Stimulated activated naive CD8-positive, alpha-beta T cell treated with anti-CD3 and anti-CD28 coated beads, Interleukin-15, Interleukin-2, amounts not matched to agents 100 U/mL and 50 U/mL, for 24 hours (primary cell): ENCODE measurements around the gene EYA2.

ENCODE experiments used
- ATAC-seq: fragments of 150-1000 bp; cut with Tn5 transposase; one replicate; pipeline ENCODE4 v1.10.0; 2021
- DNase-seq: peaks from one replicate; pipeline ENCODE4 v3.0.0; 2021

EYA2 gene

DNA sequence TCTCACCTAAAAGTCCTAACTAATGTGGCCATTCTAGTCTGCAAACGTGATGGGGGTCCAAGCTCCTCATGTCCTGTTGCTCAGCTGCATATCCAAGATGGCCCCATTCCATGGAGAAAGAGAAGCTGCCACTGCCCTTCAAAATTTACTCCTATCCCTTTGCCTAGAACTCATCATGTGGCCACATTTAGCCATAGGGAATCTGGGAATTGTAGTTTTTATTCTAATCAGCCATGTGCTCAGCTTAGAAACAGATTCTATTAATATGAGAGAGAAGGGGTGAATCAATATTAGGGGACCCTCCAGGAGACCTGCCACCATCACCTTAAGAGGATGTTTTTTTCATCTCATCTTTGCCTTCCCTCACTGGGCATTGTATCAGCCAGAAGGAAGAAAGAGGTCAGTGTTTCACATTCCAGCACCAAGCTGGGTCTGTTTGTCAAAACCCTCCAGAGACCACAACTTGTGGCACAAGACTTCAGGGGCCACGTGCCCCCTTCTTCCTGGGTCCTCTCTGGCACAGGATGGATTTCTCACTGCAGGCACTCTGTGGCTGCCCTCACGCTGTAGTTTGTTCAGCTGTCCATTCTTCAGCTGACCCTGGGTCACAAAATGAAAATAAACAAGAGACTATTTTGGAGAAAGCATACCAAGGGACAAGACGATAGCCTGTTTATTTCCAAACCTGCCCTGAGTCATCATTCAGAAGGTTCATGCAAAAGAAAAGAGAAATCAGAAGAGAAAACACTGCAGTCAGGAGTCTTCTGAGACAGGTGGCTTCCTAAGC, 172.0 kb downstream of the EYA2 start:
- no peak for ATAC-seq
- no peak for DNase-seq

DNA sequence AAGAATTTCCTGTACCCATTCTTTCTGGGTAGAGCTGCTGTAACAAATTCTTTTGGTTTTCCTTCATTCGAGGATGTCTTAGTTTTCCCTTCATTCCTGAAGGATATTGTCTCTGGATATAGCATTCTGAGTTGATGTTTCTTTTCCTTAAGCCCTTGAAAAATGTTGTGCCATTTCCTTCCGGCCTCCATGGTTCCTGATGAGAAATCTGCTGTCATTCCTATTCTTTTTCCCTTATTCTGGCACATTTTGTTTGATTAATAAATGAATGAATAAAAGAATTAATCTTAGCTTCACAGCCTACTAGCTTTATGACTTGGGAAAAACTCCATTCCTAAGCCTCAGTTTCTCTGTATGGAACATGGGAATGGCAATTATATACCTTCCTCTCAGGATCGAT, 173.1 kb downstream of the EYA2 start:
- ATAC-seq (no peak), DNase-seq (no peak)

DNA sequence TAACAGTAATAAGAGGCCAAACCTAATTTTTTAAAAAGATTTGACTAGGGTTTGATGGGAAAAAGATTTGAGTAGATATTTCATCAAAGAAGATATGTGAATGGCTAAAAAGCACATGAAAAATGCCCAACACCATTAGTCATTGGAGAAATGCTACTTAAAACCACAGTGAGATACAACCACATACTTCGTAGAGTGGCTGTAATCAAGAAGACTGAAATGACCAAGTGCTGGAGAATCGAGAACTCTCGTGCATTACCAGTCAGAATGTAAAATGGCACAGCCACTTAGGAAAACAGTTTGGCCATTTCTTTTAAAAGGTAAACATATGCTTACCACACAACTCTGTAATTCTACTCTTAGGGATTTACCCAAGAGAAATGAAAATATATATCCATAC, 175.5 kb downstream of the EYA2 start:
- DNase-seq (no peak), ATAC-seq (no peak)

DNA sequence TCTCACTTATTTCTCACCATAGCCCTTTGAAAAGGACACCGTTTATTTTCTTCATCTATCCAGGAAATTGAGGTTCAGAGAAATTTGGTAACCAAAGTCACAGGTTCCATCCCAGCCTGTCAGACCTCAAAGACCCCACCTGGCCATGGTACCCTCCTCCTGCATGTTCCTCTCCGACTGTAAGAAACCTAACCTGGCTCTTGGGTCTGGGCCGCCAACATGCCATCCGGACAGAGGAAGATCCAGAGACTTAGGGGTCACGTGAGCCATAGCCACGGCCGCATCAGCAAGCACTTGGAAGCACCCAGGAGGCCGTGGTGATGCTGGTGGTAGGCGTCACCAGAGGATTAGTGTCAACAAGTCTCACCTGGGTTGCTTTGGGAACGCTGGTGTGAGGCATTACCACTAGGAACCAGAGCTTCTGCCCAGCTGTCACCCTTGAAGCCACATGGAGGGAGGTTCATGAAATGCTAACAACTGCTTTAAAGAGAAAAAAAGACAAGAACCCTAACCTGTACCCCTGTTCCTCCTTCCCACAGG, 177.1 kb downstream of the EYA2 start:
- ATAC-seq, result no peak
- no peak for DNase-seq

DNA sequence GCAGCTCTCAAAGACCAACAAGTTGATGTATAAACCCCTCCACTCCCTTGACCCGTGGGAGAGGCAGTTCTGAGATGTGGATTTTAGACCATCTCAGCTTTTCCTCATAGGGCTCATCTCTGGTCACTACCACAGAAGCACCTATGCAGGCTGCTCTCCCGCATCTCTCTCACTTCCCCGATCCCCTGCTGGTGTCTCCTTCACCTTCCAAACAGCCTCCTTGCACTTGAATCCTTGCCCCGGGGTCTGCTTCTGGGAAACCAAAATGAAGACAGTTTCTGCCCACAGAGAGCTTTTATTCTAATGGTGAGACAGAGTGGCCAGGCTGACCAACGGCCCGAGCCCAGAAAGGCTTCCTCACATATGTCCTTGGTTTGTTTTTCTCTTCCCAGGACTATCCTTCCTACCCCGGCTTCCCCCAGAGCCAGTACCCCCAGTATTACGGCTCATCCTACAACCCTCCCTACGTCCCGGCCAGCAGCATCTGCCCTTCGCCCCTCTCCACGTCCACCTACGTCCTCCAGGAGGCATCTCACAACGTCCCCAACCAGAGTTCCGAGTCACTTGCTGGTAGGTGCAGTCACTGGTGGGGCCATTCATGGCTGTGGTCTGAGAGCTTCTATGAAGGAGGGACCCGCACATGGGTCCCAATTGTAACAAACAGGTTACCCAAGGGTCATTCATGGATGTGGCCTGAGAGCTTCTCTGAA, 179.3 kb downstream of the EYA2 start:
- no peak for DNase-seq
- ATAC-seq, result no peak

DNA sequence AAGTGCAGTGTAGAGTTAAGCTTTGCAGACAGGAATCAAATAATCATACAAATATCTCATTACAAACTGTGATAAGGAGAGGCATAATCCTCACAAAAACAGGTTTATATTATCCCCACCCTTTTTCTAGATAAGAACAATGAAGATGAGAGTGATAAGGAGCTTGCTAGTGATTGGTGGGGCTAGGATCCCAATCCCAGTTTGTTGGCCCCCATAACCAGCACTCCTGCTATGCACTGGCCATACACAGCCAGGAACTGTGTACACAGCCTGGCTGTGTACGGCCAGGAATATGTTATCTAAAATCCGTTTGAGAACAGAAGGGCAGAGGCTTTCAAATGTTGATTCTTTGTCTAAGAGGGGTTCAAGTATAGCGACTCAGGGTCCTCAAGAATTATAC, 180.6 kb downstream of the EYA2 start:
- DNase-seq, result no peak
- ATAC-seq, result no peak

DNA sequence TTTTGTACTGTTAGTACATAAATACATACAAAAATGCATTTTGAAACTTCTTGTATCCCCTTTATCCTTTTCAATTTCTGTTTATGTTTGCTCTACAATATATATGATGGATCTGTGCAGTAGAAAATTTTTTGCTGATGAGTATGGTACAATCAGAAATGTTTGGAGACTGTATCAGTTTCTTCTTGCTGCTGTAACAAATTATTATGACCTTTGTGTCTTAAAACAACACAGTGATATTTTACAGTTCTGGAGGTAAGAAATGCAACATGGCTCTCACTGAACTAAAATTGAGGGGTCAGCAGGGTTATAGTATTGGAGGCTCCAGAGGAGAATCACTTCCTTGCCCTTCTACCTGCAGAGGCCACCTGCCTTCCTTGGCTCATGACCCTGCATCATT, 184.4 kb downstream of the EYA2 start:
- no peak for ATAC-seq
- DNase-seq, result no peak

DNA sequence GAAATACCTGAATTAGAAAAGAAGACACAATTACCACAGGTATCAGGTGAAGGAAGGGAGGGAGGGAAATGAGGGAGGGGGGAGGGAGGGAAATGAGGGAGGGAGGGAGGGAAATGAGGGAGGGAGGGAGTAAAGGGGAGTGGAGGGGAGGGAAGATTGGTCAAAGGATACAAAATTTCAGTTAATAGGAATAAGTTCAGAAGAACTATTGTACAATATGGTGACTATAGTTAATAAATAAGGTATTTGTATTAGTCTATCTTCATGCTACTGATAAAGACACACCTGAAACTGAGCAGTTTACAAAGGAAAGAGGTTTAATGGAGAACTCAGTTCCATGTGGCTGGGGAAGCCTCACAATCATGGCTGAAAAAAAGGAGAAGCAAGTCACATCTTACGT, 185.7 kb downstream of the EYA2 start:
- ATAC-seq (no peak), DNase-seq (no peak)

DNA sequence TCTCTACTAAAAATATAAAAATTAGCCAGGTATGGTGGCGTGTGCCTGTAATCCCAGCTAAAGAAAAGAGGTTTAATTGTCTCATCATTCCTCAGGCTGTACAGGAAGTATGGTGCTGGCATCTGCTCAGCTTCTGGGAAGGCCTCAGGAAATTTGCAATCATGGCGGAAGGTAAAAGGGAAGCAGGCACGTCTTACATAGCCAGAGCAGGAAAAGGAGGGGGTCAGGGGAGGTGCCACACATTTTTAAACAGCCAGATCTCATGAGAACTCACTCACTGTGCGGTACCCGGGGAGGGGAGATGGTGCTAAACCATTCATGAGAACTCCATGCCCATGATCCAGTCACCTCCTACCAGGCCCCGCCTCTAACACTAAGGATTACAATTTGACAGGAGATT, 191.7 kb downstream of the EYA2 start:
- no peak for DNase-seq
- ATAC-seq, result no peak

DNA sequence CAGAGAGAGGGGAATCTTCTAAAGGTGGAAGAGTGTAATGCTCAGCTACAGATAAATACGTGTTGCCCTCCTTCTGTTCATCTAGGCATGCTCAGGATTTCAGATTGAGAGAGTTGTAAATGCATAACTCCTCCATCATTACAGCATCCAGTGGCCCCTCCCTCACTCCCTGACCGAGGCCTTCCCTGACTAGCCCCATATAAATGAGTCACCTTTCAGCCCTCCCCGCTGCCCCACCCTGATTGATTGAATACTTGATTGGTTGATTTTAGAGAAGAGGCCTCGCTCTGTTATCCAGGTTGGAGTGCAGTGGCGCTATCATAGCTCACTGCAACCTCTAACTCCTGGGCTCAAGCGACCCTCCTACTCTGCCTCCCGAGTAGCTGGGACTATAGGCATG, 193.7 kb downstream of the EYA2 start:
- ATAC-seq, result no peak
- DNase-seq, result no peak

DNA sequence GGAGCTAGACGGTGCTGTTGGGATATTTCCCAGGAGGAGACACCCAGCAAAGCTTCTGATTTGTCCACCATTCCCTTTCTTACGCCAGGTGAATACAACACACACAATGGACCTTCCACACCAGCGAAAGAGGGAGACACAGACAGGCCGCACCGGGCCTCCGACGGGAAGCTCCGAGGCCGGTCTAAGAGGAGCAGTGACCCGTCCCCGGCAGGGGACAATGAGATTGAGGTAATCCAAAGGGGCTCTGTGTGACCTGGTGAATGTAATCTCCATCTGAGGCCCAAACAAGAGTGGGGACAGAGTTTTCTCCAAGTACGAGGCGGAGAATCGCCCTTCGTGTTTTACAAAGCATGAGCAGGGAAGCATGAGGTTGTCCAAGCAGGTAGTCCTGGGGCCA, 194.5 kb downstream of the EYA2 start:
- DNase-seq (no peak), ATAC-seq (no peak)

DNA sequence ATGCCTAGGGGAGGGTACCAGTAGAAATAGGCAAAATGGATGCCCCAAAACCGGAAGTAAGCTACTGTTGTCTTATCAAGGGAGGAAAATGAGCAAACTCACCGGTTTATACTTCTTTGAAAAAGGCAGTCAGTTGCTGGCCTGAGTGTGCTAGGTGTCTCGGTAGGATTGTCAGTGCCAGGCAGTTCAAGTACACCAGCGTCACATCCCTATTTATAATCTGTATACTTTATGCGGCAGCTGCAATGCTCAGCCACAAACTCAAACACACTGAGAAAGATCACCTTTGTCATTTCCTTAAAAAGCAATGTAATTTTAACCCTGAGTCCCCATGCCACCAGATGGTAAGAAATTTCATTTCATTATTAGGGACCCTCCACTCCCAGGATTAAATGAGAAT, 196.2 kb downstream of the EYA2 start:
- ATAC-seq, result no peak
- no peak for DNase-seq

DNA sequence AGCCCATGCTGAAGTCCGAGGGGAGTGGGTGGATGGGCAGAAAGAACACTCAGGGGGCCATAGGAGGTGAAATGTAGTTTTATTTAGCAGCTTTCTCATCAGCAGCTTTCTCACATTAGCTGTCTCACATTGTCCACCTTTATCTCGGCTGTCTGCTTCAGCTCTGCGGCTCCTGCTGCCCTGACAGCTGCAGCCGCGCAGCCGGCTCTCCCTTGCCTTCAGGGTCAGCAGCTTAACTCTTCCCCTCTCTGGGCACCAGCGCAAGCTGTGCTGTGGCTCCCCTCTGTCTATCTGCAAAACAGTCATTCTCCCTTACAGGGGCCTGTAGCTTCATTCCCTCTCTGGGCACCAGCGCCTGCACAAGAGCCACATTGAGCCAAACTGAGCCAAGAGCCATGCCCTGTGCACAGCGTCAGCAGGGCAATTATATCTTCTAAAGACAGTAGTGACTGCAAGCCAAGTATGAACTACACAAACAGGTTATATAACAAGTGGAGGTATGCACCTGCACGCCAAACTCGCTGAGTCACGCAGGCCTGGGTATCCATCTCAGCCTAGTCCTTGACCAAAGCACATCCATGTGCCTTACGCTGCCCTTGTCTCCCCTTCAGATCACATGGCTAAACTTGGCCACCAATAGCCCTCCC, 198.8 kb downstream of the EYA2 start:
- DNase-seq, result no peak
- ATAC-seq, result no peak

DNA sequence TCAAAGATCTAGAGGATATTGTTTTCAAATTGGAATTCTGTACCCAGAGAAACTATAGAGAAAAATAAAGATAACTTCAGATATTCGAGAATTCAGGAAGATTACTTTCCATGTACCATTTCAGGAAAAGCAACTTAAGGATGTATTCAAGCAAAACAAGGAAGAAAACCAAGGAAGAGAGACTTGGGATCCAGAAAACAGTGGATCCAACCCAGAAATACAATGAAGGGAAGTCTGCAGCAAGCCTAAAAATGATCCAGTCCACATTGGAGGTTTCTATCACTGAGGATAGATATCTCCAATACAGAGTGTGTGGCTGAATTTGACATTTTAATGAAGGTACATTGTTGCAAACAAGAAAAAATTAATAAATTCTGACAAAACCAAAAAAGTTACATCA, 201.0 kb downstream of the EYA2 start:
- no peak for ATAC-seq
- DNase-seq, result no peak

DNA sequence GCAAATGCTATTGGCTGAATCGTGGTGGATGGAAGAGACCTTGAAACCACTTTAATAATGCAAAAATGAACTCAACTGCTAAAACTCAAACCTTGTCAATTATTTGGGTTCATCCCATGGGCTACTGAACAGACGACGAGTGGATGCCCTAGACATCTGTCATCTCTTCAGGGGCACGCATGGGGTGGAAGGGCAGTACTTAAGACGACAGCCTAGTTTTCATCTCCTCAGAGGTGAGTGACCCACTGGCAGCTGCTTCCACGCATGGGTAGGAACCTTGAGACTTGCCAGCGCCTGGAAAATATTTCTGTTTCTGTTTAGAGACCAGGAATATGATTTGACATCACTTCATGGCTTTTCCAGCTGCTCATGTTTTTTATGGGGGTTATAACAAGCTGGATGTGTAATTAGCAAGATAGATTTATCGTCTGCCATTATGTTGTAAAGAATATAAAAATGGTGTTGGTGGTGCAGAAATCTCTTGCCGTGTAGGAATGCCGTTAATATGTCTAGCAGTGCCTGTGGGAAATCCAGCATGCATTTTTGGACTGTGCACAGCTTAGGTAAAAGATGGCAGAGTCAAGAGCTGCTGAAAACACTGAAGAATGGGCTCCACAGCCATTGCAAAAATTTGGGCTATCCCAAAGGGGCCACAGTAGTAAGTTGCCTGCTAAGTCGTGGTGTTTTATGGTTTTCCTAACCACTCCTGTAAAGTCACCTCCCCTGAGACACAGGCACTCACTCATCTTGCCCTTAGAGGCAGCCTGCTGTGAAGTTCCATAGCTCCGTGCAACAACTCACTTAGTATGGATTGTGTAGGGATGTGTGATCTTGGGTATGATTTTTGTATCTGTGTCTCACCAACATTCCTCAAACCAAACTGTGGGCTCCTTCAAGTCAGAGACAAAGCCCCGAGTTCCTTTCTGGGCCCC, 203.3 kb downstream of the EYA2 start:
- ATAC-seq (no peak), DNase-seq (no peak)

DNA sequence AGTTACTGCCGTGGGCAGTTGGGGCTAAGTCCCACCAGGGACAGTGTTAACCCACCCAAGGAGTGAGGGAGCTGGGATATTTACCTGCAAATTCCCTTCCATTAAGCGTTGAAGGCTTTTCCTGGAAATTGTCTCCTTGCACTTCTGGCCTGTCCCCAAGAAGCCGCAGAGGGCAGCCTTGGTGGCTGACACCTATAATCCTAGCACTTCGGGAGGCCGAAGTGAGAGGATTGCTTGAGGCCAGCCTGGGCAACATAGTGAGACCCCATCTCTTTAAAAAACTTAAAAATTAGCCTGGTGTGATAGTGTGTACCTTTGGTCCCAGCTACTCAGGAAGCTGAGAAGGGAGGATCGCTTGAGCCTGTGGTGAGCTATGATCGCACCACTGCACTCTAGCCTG, 204.4 kb downstream of the EYA2 start:
- DNase-seq, result no peak
- ATAC-seq, result no peak

DNA sequence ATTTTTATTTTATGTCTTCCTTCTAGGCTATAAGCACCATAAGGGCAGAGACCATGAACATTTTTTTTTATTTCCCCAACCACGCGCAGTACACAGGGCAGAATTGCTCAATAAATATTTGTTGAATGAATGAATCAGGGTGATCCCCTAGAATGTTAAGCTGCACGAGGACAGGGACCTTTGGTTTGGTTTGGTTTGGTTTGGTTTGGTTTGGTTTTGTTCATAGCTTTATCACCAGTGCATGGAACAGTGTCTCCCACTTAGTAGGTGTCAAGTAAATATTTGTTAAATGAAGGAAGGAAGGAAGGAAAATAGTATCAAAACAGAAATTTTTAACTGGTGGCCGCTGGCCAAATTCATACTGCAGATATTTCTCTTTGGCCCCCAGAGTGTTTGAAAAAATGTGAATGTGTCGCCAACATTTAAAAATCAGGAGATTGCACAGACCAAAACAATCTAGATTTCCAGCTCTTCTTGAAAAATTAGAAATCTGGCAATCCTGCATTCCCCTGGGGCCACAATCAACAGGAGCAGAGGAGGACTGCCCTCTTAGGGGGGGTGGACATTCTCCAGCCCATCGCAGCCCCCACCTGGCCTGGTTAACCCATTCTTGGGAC, 205.3 kb downstream of the EYA2 start:
- ATAC-seq, result no peak
- no peak for DNase-seq

DNA sequence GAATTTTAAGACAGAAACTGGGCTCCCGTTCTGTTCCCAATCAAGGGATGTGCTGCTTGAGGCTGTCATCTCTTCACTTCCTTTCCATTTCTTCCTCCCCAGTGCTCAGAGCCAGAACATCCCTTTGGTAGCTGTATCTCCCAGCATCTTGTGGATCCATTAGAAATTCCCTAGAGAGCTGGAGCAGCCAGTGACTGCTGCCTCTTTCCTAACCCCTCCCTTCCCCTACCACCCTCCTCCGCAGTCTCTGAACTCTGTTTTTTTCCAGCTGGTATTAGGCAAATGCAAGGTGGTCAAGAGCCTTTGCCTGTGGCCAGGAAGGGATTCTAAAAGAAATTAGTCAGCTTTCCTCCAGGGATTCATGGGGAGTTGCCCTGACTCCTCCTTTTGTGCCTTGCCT, 208.0 kb downstream of the EYA2 start:
- DNase-seq (no peak), ATAC-seq (no peak)

DNA sequence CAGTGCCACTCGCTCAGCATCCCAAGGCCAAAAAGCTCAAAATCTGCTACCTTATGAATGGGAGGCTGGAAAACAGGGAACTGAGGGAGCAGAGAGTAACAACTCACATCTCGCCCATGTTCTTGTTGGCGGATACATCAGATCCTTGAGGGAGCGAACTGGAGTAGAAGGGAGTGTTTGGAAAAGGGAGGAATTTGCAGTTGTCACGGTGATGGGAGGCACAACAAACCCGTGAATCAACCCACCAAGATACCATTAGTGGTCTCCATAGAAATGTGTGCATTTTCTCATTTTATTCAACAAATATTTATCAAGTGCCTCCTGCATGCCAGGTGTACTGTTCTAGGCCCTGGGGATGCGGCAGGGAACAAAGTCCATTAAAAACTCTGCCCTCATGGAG, 212.1 kb downstream of the EYA2 start:
- no peak for ATAC-seq
- no peak for DNase-seq

DNA sequence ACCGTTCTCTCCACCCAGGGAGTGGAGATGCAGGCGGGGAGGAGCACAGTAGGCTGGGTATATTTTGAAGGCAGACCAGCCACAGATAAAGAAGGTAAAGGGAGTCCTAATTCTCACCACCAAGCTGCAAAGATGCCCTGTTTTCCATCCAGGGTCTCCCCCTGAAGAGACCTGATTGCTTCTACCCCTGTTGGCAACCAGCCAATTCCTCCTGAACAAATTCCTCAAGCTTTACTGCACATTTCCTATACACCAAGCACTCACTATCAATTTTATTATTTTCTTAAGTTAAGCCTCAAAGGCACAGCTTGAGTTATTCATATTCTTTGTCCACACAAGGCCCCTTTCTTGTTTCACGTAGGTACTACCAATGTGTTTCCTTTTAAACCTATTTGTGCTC, 214.4 kb downstream of the EYA2 start:
- ATAC-seq (no peak), DNase-seq (no peak)

DNA sequence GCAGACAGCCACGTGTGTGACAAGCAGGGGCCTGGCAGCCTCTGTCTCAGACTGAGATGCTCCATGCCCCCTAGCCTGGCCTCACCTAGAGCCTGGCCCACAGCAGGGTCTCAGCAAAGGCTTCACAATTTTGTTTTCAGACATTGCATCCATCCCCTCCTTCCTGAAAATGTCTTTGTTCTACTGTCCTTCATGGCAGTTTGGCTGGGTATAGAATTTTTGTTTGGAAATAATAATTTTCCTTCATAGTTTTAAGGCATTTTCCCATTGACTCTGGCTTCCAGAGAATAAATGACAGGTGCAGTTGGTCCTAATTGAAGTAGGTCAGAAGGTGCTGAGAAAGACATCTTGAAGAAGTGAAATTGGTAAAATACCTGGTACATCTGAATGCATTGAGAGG, 216.2 kb downstream of the EYA2 start:
- no peak for ATAC-seq
- no peak for DNase-seq

DNA sequence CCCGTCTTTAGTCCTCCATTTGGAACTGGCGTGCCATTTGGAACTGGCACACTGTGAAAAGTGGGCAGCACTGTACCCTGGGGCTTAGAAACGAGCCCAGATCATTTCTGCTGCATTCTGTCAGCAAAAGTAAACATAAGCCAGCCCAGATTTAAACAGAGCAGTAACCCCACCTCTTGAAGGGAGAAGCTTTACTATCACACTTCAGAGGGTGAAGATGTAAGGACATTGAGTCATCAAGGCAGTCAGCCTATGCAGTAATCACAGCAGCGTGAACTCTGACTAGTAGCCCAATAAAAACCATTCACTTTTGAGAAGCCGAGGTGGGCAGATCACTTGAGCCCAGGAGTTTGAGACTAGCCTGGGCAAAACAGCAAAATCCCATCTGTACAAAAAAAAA, 216.9 kb downstream of the EYA2 start:
- no peak for DNase-seq
- ATAC-seq, result no peak
